GM19452 (cell line): ENCODE data around the gene ZBTB44.
"Not testable (repeated sequence)": the region's sequence is repeated elsewhere in the genome, so short reads cannot be mapped to it uniquely, and the experiment has no call there.

Experiments
- ATAC-seq: cut with Tn5 transposase; IDR thresholded peaks from one replicate; pipeline ENCODE4 v1.9.1; 2021; ENCODE audit not compliant: unreplicated experiment

The ZBTB44 gene

GRCh38 chr11:130251763-130252162 is 63.0 kb downstream of the ZBTB44 start:
- not testable (repeated sequence) for ATAC-seq

DNA sequence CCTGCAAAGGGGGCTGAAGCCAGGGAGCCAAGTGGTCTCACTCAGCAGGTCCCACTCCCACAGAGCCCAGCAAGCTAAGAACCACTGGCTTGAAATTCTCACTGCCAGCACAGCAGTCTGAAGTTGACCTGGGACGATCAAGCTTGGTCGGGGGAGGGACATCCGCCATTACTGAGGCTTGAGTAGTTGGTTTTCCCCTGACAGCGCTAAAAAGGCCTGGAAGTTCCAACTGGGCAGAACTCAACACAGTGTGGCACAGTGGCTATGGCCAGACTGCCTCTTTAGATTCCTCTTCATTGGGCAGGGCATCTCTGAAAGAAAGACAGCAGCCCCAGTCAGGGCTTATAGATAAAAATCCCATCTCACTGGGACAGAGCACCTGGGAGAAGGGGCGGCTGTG is 64.8 kb downstream of the ZBTB44 start:
- not testable (repeated sequence) for ATAC-seq

DNA sequence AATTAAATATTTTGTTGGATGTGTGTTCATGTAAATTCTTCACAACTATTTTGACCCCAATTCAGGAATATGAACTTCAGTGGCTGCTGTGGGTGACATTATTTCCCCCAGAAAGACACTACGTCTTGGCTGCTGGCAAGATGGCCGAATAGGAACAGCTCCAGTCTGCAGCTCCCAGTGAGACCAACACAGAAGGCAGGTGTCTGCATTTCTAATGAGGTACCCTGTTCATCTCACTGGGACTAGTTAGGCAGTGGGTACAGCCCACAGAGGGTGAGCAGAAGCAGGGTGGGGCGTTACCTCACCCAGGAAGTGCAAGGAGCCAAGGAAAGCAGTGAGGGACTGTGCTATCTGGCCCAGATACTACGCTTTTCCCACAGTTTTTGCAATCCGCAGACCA is 65.3 kb downstream of the ZBTB44 start:
- ATAC-seq, result no peak

GRCh38 chr11:130247319-130247718 is 67.4 kb downstream of the ZBTB44 start:
- no peak for ATAC-seq

DNA sequence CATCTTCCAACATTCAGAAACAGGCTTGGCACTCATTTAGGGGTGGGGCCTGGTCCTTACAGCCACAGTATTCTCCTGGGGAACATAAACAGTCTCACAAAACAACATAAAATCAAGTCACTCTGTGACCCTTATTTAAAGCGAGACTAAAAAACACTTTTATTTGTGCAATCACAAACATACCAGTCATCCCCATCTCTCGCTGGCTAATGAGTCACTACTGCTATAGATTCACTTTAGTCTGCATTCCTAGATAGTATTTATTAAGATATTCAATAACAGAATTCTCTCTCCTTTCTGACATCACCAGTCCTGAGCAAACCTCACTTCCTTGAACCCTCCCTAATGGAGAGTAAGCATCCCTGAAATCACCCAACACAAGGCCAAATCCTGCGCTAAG is 68.0 kb downstream of the ZBTB44 start:
- ATAC-seq, result no peak

DNA sequence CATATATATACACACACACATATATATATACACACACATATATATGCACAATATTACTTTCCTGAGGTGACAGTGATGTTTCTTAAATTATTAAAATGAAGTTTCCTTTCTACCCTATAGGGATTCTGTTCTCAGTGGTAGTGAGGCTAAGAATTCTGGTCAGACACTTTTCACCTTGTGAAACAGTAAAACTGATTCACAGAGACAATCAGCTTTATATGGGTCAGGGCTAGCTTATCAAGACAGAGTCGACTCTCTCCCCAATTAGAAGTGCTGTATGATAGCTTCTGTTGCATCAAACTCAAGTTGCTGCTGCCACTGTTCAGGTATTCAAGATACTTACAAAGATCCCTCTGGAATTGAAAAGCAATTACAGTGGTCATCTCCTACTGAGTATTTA is 68.4 kb downstream of the ZBTB44 start:
- no peak for ATAC-seq

- not testable (repeated sequence) for ATAC-seq
Measured at GRCh38 chr11:130245375-130245774, 69.3 kb downstream of the ZBTB44 start.

DNA sequence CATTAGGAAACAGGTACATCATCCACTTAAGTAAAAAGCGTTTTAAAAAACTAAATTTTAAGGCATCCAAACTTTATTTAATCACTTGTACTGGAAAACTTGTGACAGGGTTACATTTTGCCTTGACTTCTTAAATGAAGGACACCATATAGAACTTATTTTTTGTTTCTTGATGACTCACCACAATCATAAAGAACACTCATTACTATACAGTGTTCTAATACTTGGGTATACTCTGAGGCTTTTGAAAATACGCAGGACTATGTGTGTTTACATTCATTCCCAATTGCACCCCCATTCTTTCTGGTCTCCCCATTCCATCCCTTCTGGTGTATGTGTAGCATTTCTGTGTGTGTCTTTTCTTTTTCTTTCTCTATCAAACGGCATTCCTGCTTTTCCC is 69.9 kb downstream of the ZBTB44 start:
- no peak for ATAC-seq

DNA sequence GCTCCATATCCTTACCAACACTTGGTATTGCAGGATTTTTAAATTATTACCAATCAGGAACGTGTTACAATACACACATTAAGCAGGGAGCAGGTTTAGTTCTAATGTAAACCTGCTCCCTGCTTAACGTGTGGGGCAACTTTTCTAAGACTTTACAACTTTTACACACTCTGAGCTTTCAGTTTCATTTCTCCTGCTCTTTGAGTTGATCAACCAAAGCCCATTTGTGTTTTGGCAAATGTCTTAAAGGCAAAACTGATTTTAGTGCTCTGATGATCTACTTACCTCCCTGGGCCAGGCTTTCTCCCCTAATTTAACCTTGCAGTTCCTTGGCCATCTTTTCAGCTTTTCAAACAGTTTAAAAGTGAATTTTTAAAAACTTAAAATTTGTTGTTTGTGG is 70.9 kb downstream of the ZBTB44 start:
- no peak for ATAC-seq

DNA sequence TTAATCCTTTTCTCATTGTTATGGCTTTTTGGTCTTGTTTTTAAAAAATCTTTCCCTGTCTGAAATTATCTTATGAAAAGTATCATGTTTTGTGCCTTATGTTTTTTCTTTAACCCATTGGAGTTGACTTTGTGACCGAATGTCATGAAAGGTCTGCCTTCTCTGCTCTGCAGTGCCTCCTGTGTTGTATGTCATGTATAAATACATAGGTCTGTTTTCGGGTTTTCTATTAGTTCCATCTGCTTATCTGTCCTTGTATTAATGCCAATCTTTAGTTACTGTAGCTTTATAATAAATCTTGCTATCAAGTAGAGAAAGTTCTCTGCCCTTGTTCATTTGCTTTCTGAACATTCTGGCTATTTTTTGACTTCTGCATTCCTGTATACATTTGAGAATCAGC is 73.0 kb downstream of the ZBTB44 start:
- no peak for ATAC-seq

DNA sequence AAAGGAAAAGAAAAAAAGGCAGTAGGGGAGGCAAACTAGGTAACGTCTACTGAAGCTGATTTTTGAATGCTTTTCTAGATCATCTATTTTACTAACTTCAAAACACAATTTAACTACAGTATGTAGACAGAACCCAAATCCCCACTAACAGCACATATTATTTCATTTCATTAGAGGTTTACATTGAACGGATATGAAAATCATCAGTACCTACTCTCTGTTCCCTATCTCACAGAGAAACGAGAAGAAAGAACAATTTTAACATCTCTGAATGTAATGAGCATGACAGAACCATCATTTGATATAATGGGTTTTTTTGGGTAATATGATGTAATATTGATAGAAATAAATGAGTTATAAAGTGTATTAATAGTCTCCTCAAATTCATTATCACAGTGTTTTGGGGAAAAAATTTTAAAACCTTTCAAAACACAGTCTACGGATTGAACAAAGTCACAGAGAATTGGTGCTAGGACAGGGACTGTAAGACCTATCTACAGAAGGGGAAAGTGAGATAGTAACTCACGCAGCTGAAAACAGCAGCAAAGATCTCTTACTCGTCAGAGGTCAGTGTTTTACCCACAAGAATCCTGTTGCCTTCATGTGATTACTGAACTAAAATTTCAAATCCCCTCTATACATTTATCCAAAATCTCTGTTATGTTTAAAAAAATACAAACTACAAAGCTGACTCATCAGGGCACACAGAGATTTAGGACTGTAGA is 77.3 kb downstream of the ZBTB44 start:
- no peak for ATAC-seq

DNA sequence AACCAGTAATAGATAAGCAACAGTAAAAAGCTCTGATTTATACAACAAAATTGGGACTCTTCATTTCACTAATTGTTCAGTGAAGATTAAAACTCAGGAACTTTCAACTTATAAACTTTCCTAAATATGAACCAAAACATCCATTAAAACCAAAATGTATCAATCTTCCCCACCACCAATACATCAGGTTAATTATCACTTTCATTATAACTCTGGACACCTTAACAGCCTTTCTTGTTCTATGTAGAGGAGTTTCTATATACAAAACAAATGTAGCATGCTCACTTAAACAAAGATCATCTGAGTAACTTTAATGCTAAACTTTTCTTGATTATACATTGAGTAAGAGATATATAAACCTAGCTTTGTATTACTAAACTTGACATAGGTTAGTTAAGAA is 80.4 kb downstream of the ZBTB44 start:
- no peak for ATAC-seq

DNA sequence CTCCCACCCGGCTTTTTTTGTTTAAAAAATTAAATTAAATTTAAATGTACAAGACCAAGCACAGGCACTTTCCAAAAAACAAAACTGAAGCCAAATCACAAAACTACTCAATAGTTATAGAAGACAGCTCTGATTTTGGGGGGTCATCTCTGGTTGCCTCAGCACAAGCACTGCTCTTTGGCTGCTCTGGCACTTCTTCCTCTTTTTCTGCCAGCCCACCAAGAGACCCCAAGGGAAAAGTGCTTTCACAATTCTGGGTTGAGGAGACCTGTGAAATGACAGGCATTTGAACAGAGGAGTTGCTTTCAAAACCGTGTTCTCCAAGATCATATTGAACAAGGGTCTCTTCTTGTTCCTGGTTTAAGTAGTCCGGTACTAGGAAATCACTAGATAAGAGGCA is 80.8 kb downstream of the ZBTB44 start:
- not testable (repeated sequence) for ATAC-seq

GRCh38 chr11:130233486-130233885 is 81.2 kb downstream of the ZBTB44 start:
- ATAC-seq, result not testable (repeated sequence)

- ATAC-seq, result no peak
Measured at GRCh38 chr11:130227373-130227772, 87.3 kb downstream of the ZBTB44 start.

GRCh38 chr11:130223291-130223971 is 91.3 kb downstream of the ZBTB44 start:
- no peak for ATAC-seq

DNA sequence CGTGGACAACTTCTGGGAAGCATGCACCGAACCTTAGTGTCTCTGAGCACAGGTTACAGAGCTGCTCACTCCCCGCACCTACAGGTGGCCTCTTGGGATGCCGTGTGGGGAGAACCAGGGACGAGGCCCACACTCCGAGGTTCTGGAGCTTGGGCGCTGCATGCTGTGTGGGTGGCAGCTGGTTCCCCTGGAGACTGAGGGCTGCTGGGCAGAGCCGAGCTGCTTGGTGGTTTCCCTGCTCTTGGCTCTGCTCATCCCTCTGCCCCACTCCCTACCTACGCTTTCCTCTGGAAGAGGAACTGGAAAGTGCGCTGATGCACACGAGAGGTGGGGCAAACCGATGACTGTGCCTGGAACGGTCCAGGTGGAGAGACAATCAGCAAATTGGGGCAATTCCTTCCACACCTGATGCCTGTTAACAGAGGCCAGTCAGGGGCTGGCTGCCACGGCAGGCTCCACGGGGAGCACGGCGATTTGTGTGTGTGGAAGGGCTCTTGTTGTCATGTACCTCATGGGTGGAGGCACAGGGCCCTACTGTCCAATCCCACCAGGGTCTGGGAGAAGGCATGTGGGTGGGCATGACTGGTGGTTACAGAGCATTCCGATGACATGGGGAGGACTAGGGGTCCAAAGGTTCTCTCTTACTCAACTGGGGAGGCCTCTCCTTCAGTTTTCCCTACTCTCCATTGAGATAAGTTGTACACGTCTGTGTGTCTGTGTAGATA is 94.2 kb downstream of the ZBTB44 start:
- ATAC-seq, result no peak

DNA sequence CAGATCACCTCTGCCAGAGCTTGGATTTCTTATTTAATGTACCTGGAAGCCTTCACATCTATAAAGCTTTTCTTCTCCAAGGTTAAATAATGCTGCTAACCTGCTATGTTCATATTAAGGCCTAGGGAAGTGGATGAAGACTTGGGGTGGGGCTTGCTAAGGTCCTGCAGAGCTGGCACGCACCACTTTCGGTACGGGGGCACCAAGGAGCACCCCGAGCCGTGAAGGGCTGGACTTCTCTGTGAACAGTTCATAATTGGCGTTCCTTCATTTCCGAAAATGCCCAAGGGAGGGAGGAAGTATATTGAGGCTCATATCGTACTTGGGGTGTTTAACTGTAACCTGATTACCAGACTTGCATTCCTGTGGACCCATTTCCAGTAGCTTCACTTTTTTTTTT is 95.6 kb downstream of the ZBTB44 start:
- ATAC-seq, result no peak

DNA sequence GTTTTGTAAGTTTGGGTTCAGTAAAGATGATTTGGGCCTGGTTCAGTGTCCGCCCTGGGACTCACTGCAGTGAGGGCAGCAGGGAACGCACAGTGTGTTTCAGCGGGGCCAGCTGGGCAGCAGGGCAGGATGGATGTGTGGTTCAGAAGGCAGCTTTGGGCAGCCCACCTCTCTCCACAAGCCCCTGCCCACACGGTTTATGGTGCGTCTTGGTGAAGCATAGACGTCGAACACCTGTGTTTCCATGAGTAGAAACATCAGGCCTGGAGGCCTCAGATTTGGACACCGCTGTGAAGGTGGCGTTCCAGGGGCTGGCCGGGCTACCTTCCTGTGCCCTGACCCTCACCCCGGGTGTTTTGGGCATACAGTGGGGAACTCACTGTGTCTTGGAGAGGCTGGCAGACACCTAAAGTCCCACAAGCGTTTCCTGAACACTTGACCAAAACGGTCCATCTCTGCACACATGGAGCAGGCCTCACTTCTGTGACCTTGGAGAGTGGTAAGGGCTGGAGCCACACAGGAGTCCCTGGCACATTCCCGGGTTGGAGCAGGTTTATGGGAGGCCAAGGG is 96.1 kb downstream of the ZBTB44 start:
- no peak for ATAC-seq

GRCh38 chr11:130217133-130218031 is 97.3 kb downstream of the ZBTB44 start:
- ATAC-seq, result no peak
